ENCODE measurements around the gene HOXB3.
A peak's percentile ranks its signal among the peaks of the same experiment; 100 is the strongest.

HOXB3 gene

GRCh38 chr17:48612456-48612853, 22.4 kb upstream of the HOXB3 start:
- DNase-seq (ENCODE audit: low read depth in 2 of 2), result no peak

- no peak for DNase-seq (ENCODE audit: low read depth in 2 of 2)
Measured at GRCh38 chr17:48611681-48612455, 21.8 kb upstream of the HOXB3 start.

GRCh38 chr17:48611213-48611612, 21.2 kb upstream of the HOXB3 start:
- DNase-seq (ENCODE audit: low read depth in 2 of 2), result no peak

GRCh38 chr17:48610282-48611211, 20.5 kb upstream of the HOXB3 start, which contains the start of gene HOXB7:
Gene HOXB7 (minus strand): TSS chr17:48611017. CDS start chr17:48610918, 99 bp downstream.
- DNase-seq (ENCODE audit: low read depth in 2 of 2), result peak; percentile 51 to 52

- no peak for DNase-seq (ENCODE audit: low read depth in 2 of 2)
Measured at GRCh38 chr17:48609759-48610281, 19.8 kb upstream of the HOXB3 start.

- DNase-seq (ENCODE audit: low read depth in 2 of 2), result no peak
Measured at GRCh38 chr17:48609033-48609432, 19.0 kb upstream of the HOXB3 start.

GRCh38 chr17:48608494-48608834, 18.4 kb upstream of the HOXB3 start:
- DNase-seq (ENCODE audit: low read depth in 2 of 2), result no peak

- no peak for DNase-seq (ENCODE audit: low read depth in 2 of 2)
Measured at GRCh38 chr17:48606892-48607614, 17.0 kb upstream of the HOXB3 start.

GRCh38 chr17:48605991-48606891, 16.2 kb upstream of the HOXB3 start:
- no peak for DNase-seq (ENCODE audit: low read depth in 2 of 2)

GRCh38 chr17:48605409-48605919, 15.4 kb upstream of the HOXB3 start:
- no peak for DNase-seq (ENCODE audit: low read depth in 2 of 2)

- DNase-seq (ENCODE audit: low read depth in 2 of 2), result no peak
Measured at GRCh38 chr17:48604770-48605329, 14.8 kb upstream of the HOXB3 start, which contains the start of gene HOXB6. Gene HOXB6 (minus strand): TSS chr17:48604986. CDS start chr17:48598150, 6,836 bp downstream.

GRCh38 chr17:48603959-48604769, 14.1 kb upstream of the HOXB3 start:
- no peak for DNase-seq (ENCODE audit: low read depth in 2 of 2)

GRCh38 chr17:48601539-48602425, 11.7 kb upstream of the HOXB3 start:
- no peak for DNase-seq (ENCODE audit: low read depth in 2 of 2)

GRCh38 chr17:48601207-48601538, 11.1 kb upstream of the HOXB3 start:
- DNase-seq (ENCODE audit: low read depth in 2 of 2), result no peak

GRCh38 chr17:48600244-48601098, 10.4 kb upstream of the HOXB3 start:
- DNase-seq (ENCODE audit: low read depth in 2 of 2), result no peak

GRCh38 chr17:48599354-48599753, 9.3 kb upstream of the HOXB3 start:
- DNase-seq (ENCODE audit: low read depth in 2 of 2), result no peak

- DNase-seq (ENCODE audit: low read depth in 2 of 2), result no peak
Measured at GRCh38 chr17:48598736-48599135, 8.7 kb upstream of the HOXB3 start.

Measured in stimulated activated CD8-positive, alpha-beta memory T cell treated with anti-CD3 and anti-CD28 coated beads, Interleukin-7, amount 100 ng/mL, for 4 hours (primary cell).